Astrocyte (in vitro differentiated cells and primary cell): Measurements from ENCODE around the gene C15orf62. TPM values are rescaled to one million over a fixed set of nuclear protein-coding genes. Genes with fewer than 3 reads are reported as not detected.

Source experiments
- DNase-seq: peaks from one replicate; pipeline ENCODE4 v3.0.0-alpha.2; 2010; ENCODE audit warnings: low read depth
- FAIRE-seq: peaks from 2 replicates; lab custom pipeline; 2011; peaks lifted over from hg19 to GRCh38; lab: Jason Lieb, UNC
- H2AFZ ChIP-seq: 2 replicates; pipeline ENCODE4 v1.6.0; 2012; ENCODE audit warnings: low read depth, low read length, inconsistent platforms
- H3K27ac ChIP-seq: 2 replicates; pipeline ENCODE4 v1.5.1; 2011; ENCODE audit warnings: low read depth, low read length, inconsistent platforms
- H3K27me3 ChIP-seq: 2 replicates; pipeline ENCODE4 v1.6.0; 2011; ENCODE audit warnings: low read length, inconsistent platforms; ENCODE audit not compliant: insufficient read depth
- H3K36me3 ChIP-seq: 2 replicates; pipeline ENCODE4 v1.5.1; 2011; ENCODE audit warnings: low read length, inconsistent platforms; ENCODE audit not compliant: insufficient read depth
- H3K4me1 ChIP-seq: 2 replicates; pipeline ENCODE4 v1.5.1; 2011; ENCODE audit warnings: low read length, inconsistent platforms; ENCODE audit not compliant: insufficient read depth
- H3K4me2 ChIP-seq: 2 replicates; pipeline ENCODE4 v1.6.0; 2012; ENCODE audit warnings: low read length, inconsistent platforms
- H3K4me3 ChIP-seq: 2 replicates; pipeline ENCODE4 v1.5.1; 2011; ENCODE audit warnings: low read depth, mild to moderate bottlenecking, low read length, inconsistent platforms; ENCODE audit not compliant: insufficient read depth
- H3K79me2 ChIP-seq: 2 replicates; pipeline ENCODE4 v1.6.0; 2012; ENCODE audit warnings: mild to moderate bottlenecking, low read length, inconsistent platforms; ENCODE audit not compliant: insufficient read depth
- H3K9ac ChIP-seq: 2 replicates; pipeline ENCODE4 v1.6.0; 2012; ENCODE audit warnings: mild to moderate bottlenecking, low read length, inconsistent platforms
- H3K9me3 ChIP-seq: 2 replicates; pipeline ENCODE4 v1.5.1; 2012; ENCODE audit warnings: low read depth, mild to moderate bottlenecking, low read length, inconsistent platforms; ENCODE audit not compliant: insufficient read depth
- H4K20me1 ChIP-seq: 2 replicates; pipeline ENCODE4 v1.6.0; 2012; ENCODE audit warnings: low read length, inconsistent platforms; ENCODE audit not compliant: insufficient read depth
- H3K27ac Mint-ChIP-seq: one replicate; pipeline ENCODE4 v1.8.0; 2021; ENCODE audit warnings: mild to moderate bottlenecking, mixed read lengths; ENCODE audit not compliant: unreplicated experiment
- H3K27me3 Mint-ChIP-seq: one replicate; pipeline ENCODE4 v1.8.0; 2021; ENCODE audit warnings: low read depth, mixed read lengths; ENCODE audit not compliant: unreplicated experiment
- H3K36me3 Mint-ChIP-seq: one replicate; pipeline ENCODE4 v1.8.0; 2021; ENCODE audit warnings: low read depth, mixed read lengths; ENCODE audit not compliant: unreplicated experiment
- H3K4me1 Mint-ChIP-seq: one replicate; pipeline ENCODE4 v1.8.0; 2021; ENCODE audit warnings: low read depth, mixed read lengths; ENCODE audit not compliant: unreplicated experiment
- H3K4me3 Mint-ChIP-seq: one replicate; pipeline ENCODE4 v1.8.0; 2021; ENCODE audit warnings: mild to moderate bottlenecking, moderate library complexity, mixed read lengths; ENCODE audit not compliant: unreplicated experiment
- H3K9me3 Mint-ChIP-seq: one replicate; pipeline ENCODE4 v1.8.0; 2021; ENCODE audit warnings: mild to moderate bottlenecking, mixed read lengths; ENCODE audit not compliant: unreplicated experiment
- CTCF ChIP-seq: IDR thresholded peaks from 2 replicates; pipeline ENCODE4 v1.5.1; 2011; ENCODE audit warnings: low read depth, mild to moderate bottlenecking, inconsistent platforms, low read length, moderate library complexity; ENCODE audit not compliant: insufficient read depth
- EZH2 ChIP-seq: IDR thresholded peaks from 2 replicates; pipeline ENCODE4 v1.6.1; 2012; ENCODE audit warnings: mild to moderate bottlenecking, low read length, inconsistent platforms; ENCODE audit not compliant: insufficient read depth
- total RNA-seq: library from RNA; stranded (reverse); gene quantifications from 2 replicates; pipeline ENCODE4 v1.2.1, GENCODE V29; 2021

C15orf62 gene
- total RNA-seq, 1 donor from 2014 or later, result not detected

- FAIRE-seq, result no peak
- no peak overlapping the region for H3K27ac Mint-ChIP-seq
These were observed 47.4 kb upstream of the C15orf62 start for GRCh38 chr15:40722354-40722753.

GRCh38 chr15:40722934-40723333 is 46.8 kb upstream of the C15orf62 start:
- Histone ChIP-seq H3K36me3 (peaks cover 3% of the 10 kb centered on the region), H3K4me1 (no peaks in the 10 kb centered on the region), H4K20me1 (no peaks in the 10 kb centered on the region), H3K9ac (no peak overlapping the region), H3K4me2 (no peak overlapping the region), H3K27me3 (no peaks in the 10 kb centered on the region), H3K27ac (no peak overlapping the region), H3K4me3 (no peak overlapping the region), H3K9me3 (no peaks in the 10 kb centered on the region), H3K79me2 (no peaks in the 10 kb centered on the region), H2AFZ (no peak overlapping the region)
- no peak overlapping the region for H3K27ac Mint-ChIP-seq
- no peaks in the 10 kb centered on the region for H3K36me3 Mint-ChIP-seq
- H3K4me1 Mint-ChIP-seq, result no peaks in the 10 kb centered on the region
- H3K9me3 Mint-ChIP-seq, result no peaks in the 10 kb centered on the region
- TF ChIP-seq CTCF, result no peak
- no peak for TF ChIP-seq EZH2
- DNase-seq, result no peak
- no peak overlapping the region for H3K4me3 Mint-ChIP-seq
- no peak for FAIRE-seq
- no peaks in the 10 kb centered on the region for H3K27me3 Mint-ChIP-seq

More at GRCh38 chr15:40722354-40722753, 47.4 kb upstream of the C15orf62 start:
- peaks cover 3% of the 10 kb centered on the region for H3K36me3 ChIP-seq
- no peaks in the 10 kb centered on the region for H3K4me1 Mint-ChIP-seq
- no peak overlapping the region for H3K4me3 ChIP-seq
- H4K20me1 ChIP-seq, result no peaks in the 10 kb centered on the region
- H3K9ac ChIP-seq, result no peak overlapping the region
- H3K4me1 ChIP-seq, result no peaks in the 10 kb centered on the region
- no peaks in the 10 kb centered on the region for H3K27me3 ChIP-seq
- no peaks in the 10 kb centered on the region for H3K27me3 Mint-ChIP-seq
- no peaks in the 10 kb centered on the region for H3K79me2 ChIP-seq
- no peak for DNase-seq
- no peaks in the 10 kb centered on the region for H3K9me3 Mint-ChIP-seq
- H2AFZ ChIP-seq, result no peak overlapping the region
- no peak overlapping the region for H3K27ac ChIP-seq
- no peak overlapping the region for H3K4me3 Mint-ChIP-seq
- no peak for TF ChIP-seq EZH2
- TF ChIP-seq CTCF, result no peak
- H3K9me3 ChIP-seq, result no peaks in the 10 kb centered on the region
- no peaks in the 10 kb centered on the region for H3K36me3 Mint-ChIP-seq
- H3K4me2 ChIP-seq, result no peak overlapping the region

- no peaks in the 10 kb centered on the region for H3K9me3 ChIP-seq
- H3K36me3 Mint-ChIP-seq, result no peaks in the 10 kb centered on the region
- TF ChIP-seq EZH2, result no peak
- TF ChIP-seq CTCF, result no peak
- no peaks in the 10 kb centered on the region for H3K4me1 Mint-ChIP-seq
- no peaks in the 10 kb centered on the region for H3K27me3 ChIP-seq
- FAIRE-seq (no peak), DNase-seq (no peak)
- no peaks in the 10 kb centered on the region for H3K79me2 ChIP-seq
- no peak overlapping the region for H3K27ac Mint-ChIP-seq
- H4K20me1 ChIP-seq, result no peaks in the 10 kb centered on the region
- H2AFZ ChIP-seq, result no peak overlapping the region
- no peaks in the 10 kb centered on the region for H3K36me3 ChIP-seq
- no peak overlapping the region for H3K4me3 ChIP-seq
- no peak overlapping the region for H3K9ac ChIP-seq
- no peaks in the 10 kb centered on the region for H3K4me1 ChIP-seq
- no peaks in the 10 kb centered on the region for H3K9me3 Mint-ChIP-seq
- H3K4me2 ChIP-seq, result no peak overlapping the region
- H3K27me3 Mint-ChIP-seq, result no peaks in the 10 kb centered on the region
- H3K4me3 Mint-ChIP-seq, result no peak overlapping the region
- H3K27ac ChIP-seq, result no peak overlapping the region
These were observed 45.9 kb upstream of the C15orf62 start for GRCh38 chr15:40723919-40724318.
